HepG2 (cell line): Measurements from ENCODE around the gene PPP4C. TPM values are rescaled to one million over a fixed set of nuclear protein-coding genes. Genes with fewer than 3 reads are reported as not detected.

Experiments
- ATAC-seq: fragments of 200-7000 bp; cut with Tn5 transposase; 3 replicates; pipeline ENCODE4 v1.9.1; 2020; ENCODE audit warnings: mild to moderate bottlenecking, moderate library complexity
- BruUV-seq: library from RNA; stranded (reverse); fragments of 400-500 nt; replicated peaks from 2 replicates; lab custom pipeline; 2021; lab: Mats Ljungman, UMichigan
- CTCF ChIA-PET: fragments of 300-600 bp; formaldehyde crosslinking; extraction: SDS; loops from one replicate; lab custom pipeline; 2021; ENCODE audit warnings: low total read pairs, inconsistent platforms, low intra/inter-chr PET ratio; lab: Yijun Ruan, JAX
- POLR2A ChIA-PET: fragments of 350-600 bp; sonication (Branson Sonifier 250); formaldehyde crosslinking; loops from one replicate; lab custom pipeline; 2020; ENCODE audit warnings: antibody characterized with exemption, inconsistent platforms; lab: Yijun Ruan, JAX
- DNase-seq: peaks from one replicate; pipeline ENCODE4 v3.0.0-alpha.2; 2015; ENCODE audit warnings: low spot score
- FAIRE-seq: peaks from 3 replicates; lab custom pipeline; 2011; peaks lifted over from hg19 to GRCh38; lab: Jason Lieb, UNC
- H2AFZ ChIP-seq: one replicate; pipeline ENCODE4 v1.6.1; 2011; ENCODE audit warnings: low read length, inconsistent platforms
- H3K27ac ChIP-seq: fragments of 300-600 bp; 3 replicates; pipeline ENCODE4 v1.8.0; 2011; ENCODE audit warnings: mixed run types, mild to moderate bottlenecking, mixed read lengths, low read length, inconsistent platforms; ENCODE audit not compliant: insufficient read depth; ENCODE audit errors: extremely low read length
- H3K27me3 ChIP-seq, 2 experiments: fragments of 200-600 bp in 1 of 2; 2 replicates in 1 of 2; 3 replicates in 1 of 2; pipeline versions ENCODE4 v1.6.0 to v1.8.0; 2011; ENCODE audit warnings: low read length in 2 of 2, mild to moderate bottlenecking in 2 of 2, moderate library complexity in 2 of 2, inconsistent platforms in 1 of 2; ENCODE audit not compliant: insufficient read depth in 2 of 2, control insufficient read depth in 1 of 2
- H3K36me3 ChIP-seq, 2 experiments: fragments of 200-600 bp in 1 of 2; replicated peaks in 1 of 2; 2 replicates in 1 of 2; 3 replicates in 1 of 2; pipeline versions ENCODE4 v1.5.1 to v1.8.0; 2011; ENCODE audit warnings: low read length in 2 of 2, inconsistent platforms in 1 of 2; ENCODE audit not compliant: insufficient read depth in 2 of 2, control insufficient read depth in 1 of 2
- H3K4me1 ChIP-seq: 2 replicates; pipeline ENCODE4 v1.5.1; 2012; ENCODE audit warnings: low read length, inconsistent platforms; ENCODE audit not compliant: insufficient read depth
- H3K4me2 ChIP-seq: 2 replicates; pipeline ENCODE4 v1.6.0; 2011; ENCODE audit warnings: low read depth, low read length, inconsistent platforms
- H3K4me3 ChIP-seq, 3 experiments: fragments of 200-600 bp in 1 of 3; sonication (generic), shearing (Covaris generic) in 1 of 3; replicated peaks in 1 of 3; 2 replicates each; pipeline ENCODE4 v1.5.1; 2011 to 2016; ENCODE audit warnings: low read length in 3 of 3, inconsistent platforms in 2 of 3, low read depth in 2 of 3, mild to moderate bottlenecking in 2 of 3, control low read depth in 1 of 3, mixed read lengths in 1 of 3; ENCODE audit not compliant: insufficient read depth in 1 of 3
- H3K79me2 ChIP-seq: one replicate; pipeline ENCODE4 v1.6.1; 2011; ENCODE audit warnings: low read length, inconsistent platforms; ENCODE audit not compliant: insufficient read depth
- H3K9ac ChIP-seq: 2 replicates; pipeline ENCODE4 v1.6.0; 2011; ENCODE audit warnings: mild to moderate bottlenecking, low read depth, low read length, inconsistent platforms; ENCODE audit not compliant: insufficient read depth
- H3K9me3 ChIP-seq: 2 replicates; pipeline ENCODE4 v1.5.1; 2012; ENCODE audit warnings: mild to moderate bottlenecking, low read length
- H4K20me1 ChIP-seq: 2 replicates; pipeline ENCODE4 v1.6.0; 2011; ENCODE audit warnings: inconsistent platforms, mild to moderate bottlenecking, low read length, moderate library complexity; ENCODE audit not compliant: insufficient read depth
- ARHGAP35 ChIP-seq: sonication (generic); formaldehyde crosslinking; IDR thresholded peaks from 2 replicates; pipeline ENCODE4 v1.9.0; 2022; ENCODE audit warnings: mild to moderate bottlenecking, inconsistent platforms, moderate library complexity, missing genetic modification reagents, borderline replicate concordance
- E2F1 ChIP-seq: sonication (generic); formaldehyde crosslinking; IDR thresholded peaks from 2 replicates; pipeline ENCODE4 v1.5.0; 2020; ENCODE audit warnings: missing genetic modification reagents
- FLYWCH1 ChIP-seq: sonication (generic); formaldehyde crosslinking; IDR thresholded peaks from 2 replicates; pipeline ENCODE4 v1.8.1; 2023; ENCODE audit warnings: mild to moderate bottlenecking, missing genetic modification reagents
- TRIM22 ChIP-seq: fragments of 450-650 bp; IDR thresholded peaks from 2 replicates; pipeline ENCODE4 v1.6.1; 2017
- ZMYM4 ChIP-seq: sonication (generic); formaldehyde crosslinking; IDR thresholded peaks from 2 replicates; pipeline ENCODE4 v1.8.1; 2023; ENCODE audit warnings: mild to moderate bottlenecking, missing genetic modification reagents
- ZNF30 ChIP-seq: sonication (generic); formaldehyde crosslinking; IDR thresholded peaks from 2 replicates; pipeline ENCODE4 v1.5.0; 2020; ENCODE audit warnings: mild to moderate bottlenecking, missing genetic modification reagents
- ZNF318 ChIP-seq: sonication (generic); formaldehyde crosslinking; IDR thresholded peaks from 2 replicates; pipeline ENCODE4 v1.4.0; 2020; ENCODE audit warnings: mild to moderate bottlenecking, missing genetic modification reagents
- ZNF350 ChIP-seq: sonication (generic); formaldehyde crosslinking; IDR thresholded peaks from 2 replicates; pipeline ENCODE4 v1.4.0; 2020; ENCODE audit warnings: mild to moderate bottlenecking, low read depth, missing genetic modification reagents, borderline replicate concordance
- ZNF460 ChIP-seq: sonication (generic); formaldehyde crosslinking; IDR thresholded peaks from 2 replicates; pipeline ENCODE4 v1.5.1; 2020; ENCODE audit warnings: missing genetic modification reagents, mild to moderate bottlenecking, borderline replicate concordance
- ZNF496 ChIP-seq: sonication (generic); formaldehyde crosslinking; IDR thresholded peaks from 2 replicates; pipeline ENCODE4 v1.8.1; 2023; ENCODE audit warnings: mild to moderate bottlenecking, moderate library complexity, missing genetic modification reagents; ENCODE audit not compliant: insufficient replicate concordance
- ZNF768 ChIP-seq: sonication (generic); formaldehyde crosslinking; IDR thresholded peaks from 2 replicates; pipeline ENCODE4 v1.4.0; 2020; ENCODE audit warnings: missing genetic modification reagents
- whole genome bisulfite sequencing: methylation state at CpG from one replicate; pipeline ENCODE4 v1.1.6; 2017; ENCODE audit warnings: low lambda C conversion rate; 5-methylcytosine and 5-hydroxymethylcytosine counted together
- in situ Hi-C: cut with HindIII; loops from 2 replicates; pipeline ENCODE4 v1.10.0; 2017; ENCODE audit warnings: low pct_unique_long_range_greater_than_20kb; ENCODE audit not compliant: extremely low pct_ligation_motif_present
- intact Hi-C: fragments of 100-400 bp; cut with micrococcal nuclease; formaldehyde crosslinking; loops from one replicate; pipeline ENCODE4 v1.10.0; 2022; ENCODE audit not compliant: unreplicated experiment
- polyA plus RNA-seq, 8 experiments: library from polyadenylated mRNA; depleted of rRNA in 3 of 8; stranded (reverse) in 7 of 8; unstranded in 1 of 8; fragments of >200 nt; fragmentation: Illumina TruSeq in 4 of 8; extraction: Trizol in 4 of 8; gene quantifications; 2 replicates each; pipeline versions ENCODE4 v1.2.1 to v1.2.3, GENCODE V29; 2011 to 2016; ENCODE audit warnings: low read depth in 4 of 8, missing spikeins in 1 of 8, mixed read lengths in 1 of 8; ENCODE audit not compliant: insufficient read depth in 1 of 8
- total RNA-seq, 5 experiments: library from RNA; depleted of rRNA; stranded (reverse); fragments of >200 nt; fragmentation: Illumina TruSeq; extraction: Trizol; gene quantifications; 2 replicates each; pipeline ENCODE4 v1.2.3, GENCODE V29; 2016; ENCODE audit warnings: low read depth in 1 of 5

PPP4C gene
- total and polyA plus RNA-seq, 2 of the 13 experiments (the other 11 are each of a cell fraction or from before 2014, with no cell fraction given): 176 to 220 TPM

DNA sequence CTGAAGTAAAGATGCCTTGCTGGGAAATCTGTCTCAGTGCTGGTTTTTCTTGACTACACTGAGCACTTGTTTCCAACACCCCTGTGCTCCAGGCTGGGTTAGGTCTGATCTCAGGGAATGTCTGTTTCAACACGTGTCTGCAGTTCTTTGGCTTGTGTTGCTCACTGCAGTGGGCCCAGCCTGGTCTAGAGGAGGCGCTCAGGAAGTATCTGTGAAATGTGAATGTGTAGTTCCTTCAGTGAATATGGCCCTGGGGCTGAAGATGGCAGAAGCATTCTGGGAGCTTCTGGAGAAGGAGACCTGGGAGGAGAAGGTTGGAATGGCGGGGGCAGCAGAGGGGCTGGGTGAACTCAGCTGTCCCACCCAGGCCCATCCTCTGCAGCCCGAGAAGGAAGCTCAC lies 28.3 kb downstream of the PPP4C start:
- no TSS peak for BruUV-seq
- TF ChIP-seq TRIM22: no peak
- no peak for TF ChIP-seq ZNF318 (CRISPR knock-in tag)
- TF ChIP-seq ZNF350 (CRISPR knock-in tag): no peak
- TF ChIP-seq E2F1: no peak
- TF ChIP-seq ZNF30: no peak
- no peak for TF ChIP-seq ARHGAP35 (CRISPR knock-in tag)
- no peak for TF ChIP-seq ZNF496 (CRISPR knock-in tag)
- no peak for TF ChIP-seq ZNF768 (CRISPR knock-in tag)
- no peak for TF ChIP-seq ZNF460 (CRISPR knock-in tag)
- no peak for TF ChIP-seq FLYWCH1 (CRISPR knock-in tag)
- no peak for TF ChIP-seq ZMYM4 (CRISPR knock-in tag)
- FAIRE-seq (no peak), DNase-seq (no peak), ATAC-seq (no peak)
- ChIA-PET POLR2A (interaction anchor here (1.4 to 1.9 kb wide), 4 partner anchors 8 to 39 kb away, joined by 3 to 5 read pairs (median 4); partner anchors contain the start of genes ALDOA, TBX6 and YPEL3), CTCF (no interaction called here)
- H3K4me3 ChIP-seq: no peak overlapping the region
- no peak overlapping the region for H2AFZ ChIP-seq
- no peak overlapping the region for H3K27ac ChIP-seq
- no peaks in the 10 kb centered on the region for H4K20me1 ChIP-seq
- peaks cover 15% of the 10 kb centered on the region; the same call in 1 of the 2 replicates for H3K4me1 ChIP-seq
- H3K4me2 ChIP-seq: no peak overlapping the region
- H3K9ac ChIP-seq: no peak overlapping the region
- WGBS: 95% methylated on average over 4 of the region's 4 CpGs
- in situ Hi-C loops: no loop called here
- H3K36me3 ChIP-seq: peaks cover 0 to 9% of the 10 kb centered on the region in 2 experiments; a peak in 1 of 5 replicates
- H3K27me3 ChIP-seq: no peaks in the 10 kb centered on the region
- H3K9me3 ChIP-seq: no peaks in the 10 kb centered on the region
- intact Hi-C loops: no loop called here
- H3K79me2 ChIP-seq: no peaks in the 10 kb centered on the region
